Islet precursor cell (in vitro differentiated cells): ENCODE data around the gene YPEL4.
A peak's percentile ranks its signal among the peaks of the same experiment; 100 is the strongest.

Experiments used
- DNase-seq: peaks from one replicate; pipeline ENCODE4 v3.0.0-alpha.2; 2018

YPEL4 gene

GRCh38 chr11:57630171-57630570 lies 19.5 kb downstream of the YPEL4 start:
- no peak for DNase-seq

- no peak for DNase-seq
Observed at GRCh38 chr11:57626895-57627294, 22.8 kb downstream of the YPEL4 start.

GRCh38 chr11:57624864-57625263 lies 24.8 kb downstream of the YPEL4 start:
- no peak for DNase-seq

GRCh38 chr11:57622263-57622662 lies 27.4 kb downstream of the YPEL4 start:
- no peak for DNase-seq

GRCh38 chr11:57620467-57620866 lies 29.2 kb downstream of the YPEL4 start:
- no peak for DNase-seq

- DNase-seq = no peak
Observed at GRCh38 chr11:57619331-57619730, 30.4 kb downstream of the YPEL4 start.

- DNase-seq = no peak
Observed at GRCh38 chr11:57618438-57618837, 31.3 kb downstream of the YPEL4 start.

- no peak for DNase-seq
Observed at GRCh38 chr11:57616595-57616994, 33.1 kb downstream of the YPEL4 start.

GRCh38 chr11:57615308-57615707 lies 34.4 kb downstream of the YPEL4 start:
- no peak for DNase-seq

- no peak for DNase-seq
Observed at GRCh38 chr11:57614234-57614772, 35.4 kb downstream of the YPEL4 start.

- DNase-seq = no peak
Observed at GRCh38 chr11:57610170-57610569, 39.5 kb downstream of the YPEL4 start.

- DNase-seq = no peak
Observed at GRCh38 chr11:57605028-57605420, 44.7 kb downstream of the YPEL4 start.

- DNase-seq = no peak
Observed at GRCh38 chr11:57604296-57605027, 45.2 kb downstream of the YPEL4 start.

GRCh38 chr11:57601297-57601696 lies 48.4 kb downstream of the YPEL4 start:
- DNase-seq = no peak

- no peak for DNase-seq
Observed at GRCh38 chr11:57599381-57599780, 50.3 kb downstream of the YPEL4 start.

GRCh38 chr11:57598831-57599155 lies 50.9 kb downstream of the YPEL4 start:
- DNase-seq = no peak

GRCh38 chr11:57597916-57598830 lies 51.5 kb downstream of the YPEL4 start:
- peak; percentile 94 for DNase-seq

GRCh38 chr11:57597461-57597915 lies 52.2 kb downstream of the YPEL4 start, which contains the start of gene SERPING1:
TSS of gene SERPING1 (plus strand) at chr11:57597685. CDS start at chr11:57598271, 586 bp downstream.
- no peak for DNase-seq

- DNase-seq = peak; percentile 15
Observed at GRCh38 chr11:57596266-57596885, 53.3 kb downstream of the YPEL4 start.
